SH-SY5Y (cell line): Measurements from ENCODE around the gene PRDM8.

Experiments
- GATA2 ChIP-seq: IDR thresholded peaks from 2 replicates; pipeline ENCODE4 v1.6.1; 2011; ENCODE audit warnings: mild to moderate bottlenecking, low read depth, low read length
- GATA3 ChIP-seq: IDR thresholded peaks from 2 replicates; pipeline ENCODE4 v1.6.1; 2011; ENCODE audit warnings: low read depth, mild to moderate bottlenecking, low read length, moderate library complexity

- TF ChIP-seq GATA2 (no peak), GATA3 (no peak)
These were observed 35.8 kb upstream of the PRDM8 start for GRCh38 chr4:80161413-80162058.
